ENCODE data around the gene MBTPS1.

Gene MBTPS1

DNA sequence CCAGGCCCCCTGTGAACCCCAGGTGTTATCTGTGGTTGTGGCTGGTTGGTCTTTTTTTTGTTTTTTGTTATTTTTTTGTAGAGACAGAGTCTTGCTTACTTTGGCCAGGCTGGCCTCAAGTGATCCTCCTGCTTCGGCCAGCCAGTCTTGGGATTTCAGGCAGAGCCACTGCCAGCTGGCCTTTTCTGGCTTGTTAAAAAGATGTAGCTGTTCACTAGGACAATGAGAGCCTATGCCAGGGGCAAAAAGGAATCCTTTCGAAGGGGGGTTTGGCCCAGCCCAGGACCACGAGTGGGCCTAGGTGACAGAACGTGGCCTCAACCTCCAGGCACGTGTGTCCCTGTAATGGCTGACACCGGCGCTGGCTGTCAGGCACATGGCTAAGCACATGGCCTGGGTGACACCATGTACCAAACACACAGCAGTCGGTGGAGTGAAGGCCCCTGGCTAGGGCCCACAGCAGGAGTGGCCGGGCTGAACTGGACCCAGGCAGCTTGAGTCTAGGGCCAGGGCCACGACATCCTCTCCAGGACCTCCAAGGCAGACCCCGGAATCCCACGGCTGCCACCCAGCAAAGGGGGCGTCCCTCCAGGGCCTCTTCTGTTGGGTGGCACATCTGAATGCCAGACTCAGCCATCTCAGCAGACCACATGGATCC is 67.2 kb downstream of the MBTPS1 start:
- no peak for DNase-seq

- DNase-seq = no peak
Observed at GRCh38 chr16:84048871-84049270, 67.9 kb downstream of the MBTPS1 start.

GRCh38 chr16:84048270-84048669 is 68.5 kb downstream of the MBTPS1 start:
- no peak for DNase-seq

DNA sequence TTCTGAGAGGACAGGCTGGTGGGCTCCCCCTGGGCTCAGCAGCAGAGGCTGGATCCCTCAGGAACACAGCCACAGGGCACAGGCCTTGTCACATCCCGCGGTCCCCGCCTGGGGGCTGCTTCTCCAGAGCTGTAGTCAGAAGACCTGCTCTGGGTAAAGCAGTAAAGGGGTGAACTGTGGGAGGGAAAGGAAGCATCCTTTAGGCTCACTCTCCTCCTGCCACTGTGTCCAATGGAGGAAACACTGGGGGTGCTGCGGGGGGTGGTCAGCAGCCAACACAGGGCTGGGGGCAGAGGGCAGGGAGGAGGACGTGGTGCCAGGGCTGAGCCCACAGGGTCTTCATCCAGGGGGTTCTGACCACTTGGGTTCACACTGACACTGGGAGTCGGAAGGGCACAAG is 69.1 kb downstream of the MBTPS1 start:
- DNase-seq = no peak

- DNase-seq = no peak
Observed at GRCh38 chr16:84047206-84047605, 69.5 kb downstream of the MBTPS1 start.

- no peak for DNase-seq
Observed at GRCh38 chr16:84045818-84046470, 70.8 kb downstream of the MBTPS1 start.

DNA sequence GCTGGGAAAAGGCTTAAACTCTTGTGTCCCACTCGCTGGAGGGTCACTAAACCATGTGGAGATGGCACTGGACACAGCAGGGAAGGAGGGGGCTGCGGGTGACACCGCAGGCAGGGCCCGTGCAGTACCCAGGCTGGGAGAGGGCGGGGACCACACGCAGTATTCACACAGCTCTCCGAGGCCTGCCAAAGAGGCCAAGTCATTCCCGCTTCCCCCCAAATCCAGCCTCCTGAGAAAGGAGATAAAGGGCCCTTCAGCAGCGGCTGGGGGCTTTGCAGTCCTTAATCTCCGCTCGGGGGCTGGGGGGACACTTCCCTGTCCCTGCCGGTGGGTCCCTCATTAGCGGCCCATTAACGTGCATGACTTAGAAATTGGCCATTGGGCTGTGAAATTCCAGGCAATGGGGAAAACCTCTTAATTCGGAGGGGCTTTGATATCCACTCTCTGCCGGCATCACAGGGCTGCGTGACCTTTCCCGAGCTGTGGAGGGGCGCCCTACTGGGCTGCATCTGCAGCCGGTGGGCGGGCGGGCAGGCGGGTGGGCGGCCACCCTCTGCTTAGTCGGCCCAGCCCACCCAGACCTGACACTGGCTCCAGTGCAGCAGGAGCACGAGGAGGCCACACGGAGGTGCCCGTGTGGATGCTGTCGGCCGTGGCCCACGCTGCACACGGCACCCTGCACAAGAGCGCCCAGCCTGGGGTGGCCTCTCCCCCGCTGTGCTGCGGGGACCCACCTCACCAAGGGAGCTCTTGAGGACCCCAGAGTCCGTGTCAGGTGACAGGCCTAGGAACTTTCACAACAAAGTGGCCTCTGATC is 71.5 kb downstream of the MBTPS1 start:
- no peak for DNase-seq

GRCh38 chr16:84044118-84044488 is 72.6 kb downstream of the MBTPS1 start:
- no peak for DNase-seq

DNA sequence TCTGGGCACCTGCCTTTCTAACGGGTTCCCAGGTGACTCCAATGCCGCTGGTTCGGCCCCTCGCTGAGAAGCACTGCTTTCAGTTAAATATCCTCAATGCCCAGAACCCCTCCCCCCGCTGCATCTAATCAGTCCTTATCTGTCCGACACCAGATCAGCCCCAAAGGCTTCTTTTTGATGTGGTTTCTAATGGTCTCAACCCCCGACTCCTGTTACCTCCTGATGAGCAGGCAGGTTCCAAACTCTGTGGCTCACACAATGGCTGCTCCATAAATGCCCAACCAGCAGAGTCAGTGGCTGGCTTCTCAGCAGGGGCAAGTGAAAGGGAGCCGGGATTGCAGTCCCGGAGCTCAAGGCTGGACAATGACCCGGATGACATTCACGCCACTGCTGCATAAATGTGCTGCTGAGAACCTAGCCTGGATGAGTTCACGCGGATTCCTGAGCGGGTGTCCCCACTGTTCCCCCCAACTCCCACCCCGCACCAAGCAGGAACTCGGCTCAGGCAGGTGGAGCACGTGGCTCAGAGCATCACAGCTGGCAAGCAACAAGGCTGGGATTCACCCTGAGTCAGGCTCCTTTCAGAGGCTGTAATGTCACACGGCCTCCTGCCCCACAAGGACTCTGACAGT is 73.1 kb downstream of the MBTPS1 start:
- DNase-seq = no peak

DNA sequence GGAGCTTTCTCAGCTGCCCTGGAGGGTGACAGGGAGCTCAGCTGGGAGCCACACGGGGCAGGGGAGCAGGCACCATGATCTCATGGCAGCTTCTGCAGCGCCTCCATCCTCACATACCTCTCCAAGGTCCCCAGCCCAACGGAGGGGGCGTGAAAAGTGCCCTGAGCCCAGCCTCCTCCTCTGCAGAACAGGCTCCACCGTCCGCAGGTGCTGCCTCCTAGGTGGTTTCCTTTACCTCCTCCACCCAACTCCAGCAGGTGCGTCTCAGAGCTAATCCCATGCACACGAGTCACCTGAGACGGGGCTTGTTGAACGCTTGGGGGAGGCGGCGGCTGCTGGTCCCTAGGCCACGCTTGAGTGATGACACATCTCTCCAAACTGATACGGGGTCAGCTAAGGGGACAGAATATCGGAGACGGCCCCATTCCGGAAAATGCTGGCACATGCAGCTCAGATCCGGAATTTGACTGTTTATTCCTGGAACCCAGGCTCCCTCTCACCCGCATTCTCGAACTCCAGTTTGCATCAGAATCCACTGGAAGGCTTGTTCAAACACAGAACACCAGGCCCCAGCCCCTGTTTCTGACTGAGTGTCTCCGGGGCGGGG is 73.8 kb downstream of the MBTPS1 start:
- DNase-seq = no peak

DNA sequence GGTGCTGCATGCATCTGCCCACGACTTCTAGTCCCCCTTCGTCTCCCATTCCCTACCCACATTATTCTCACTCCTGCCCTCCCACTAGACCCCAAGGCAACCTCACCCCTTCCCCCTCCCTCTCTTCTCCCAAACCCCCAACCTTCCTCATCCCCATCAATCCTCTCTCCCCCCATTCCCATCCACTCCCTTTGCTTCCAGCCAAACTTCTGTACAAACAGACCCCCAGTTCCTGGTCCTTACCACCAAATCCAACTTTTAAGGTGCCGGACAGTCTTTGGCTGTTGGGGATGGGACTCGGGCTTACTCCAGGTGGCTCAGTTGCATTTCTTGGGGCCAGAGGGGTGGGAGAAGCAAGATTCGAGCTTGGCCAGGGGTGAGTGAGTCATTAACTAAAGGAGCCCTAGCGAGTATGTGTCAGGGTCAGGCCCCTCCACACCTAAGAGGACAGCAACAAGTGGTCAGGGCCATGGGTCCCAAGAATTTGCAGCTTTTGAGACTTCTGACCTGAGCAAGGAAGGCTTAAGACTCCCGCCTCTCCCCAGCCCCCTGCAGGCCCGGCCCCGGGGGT is 74.3 kb downstream of the MBTPS1 start, which contains the start of gene SLC38A8:
Gene SLC38A8 (minus strand): TSS at position 488 of the 571 bp plus-strand sequence. CDS start 638 bp downstream, outside the sequence.
- DNase-seq = no peak

DNA sequence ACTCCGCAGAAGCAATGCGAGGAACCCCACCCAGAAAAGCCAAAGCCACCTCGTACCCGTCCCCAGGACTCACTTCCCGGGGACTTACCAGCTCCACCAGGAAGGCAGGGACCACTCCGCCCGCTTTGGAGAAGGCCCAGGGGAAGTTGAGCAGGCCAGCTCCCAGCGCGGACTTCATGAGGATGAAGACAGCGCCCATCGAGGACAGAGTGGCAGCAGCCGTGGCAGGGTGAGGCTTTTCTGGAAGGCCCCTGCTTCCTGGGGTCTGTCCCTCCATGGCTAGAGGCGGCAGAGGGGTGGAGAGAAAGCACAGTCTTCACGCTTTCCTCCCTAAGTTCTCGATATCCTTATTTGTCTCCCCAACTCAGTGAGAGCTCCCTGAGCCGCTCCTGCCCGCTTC is 74.9 kb downstream of the MBTPS1 start:
- DNase-seq = no peak

DNA sequence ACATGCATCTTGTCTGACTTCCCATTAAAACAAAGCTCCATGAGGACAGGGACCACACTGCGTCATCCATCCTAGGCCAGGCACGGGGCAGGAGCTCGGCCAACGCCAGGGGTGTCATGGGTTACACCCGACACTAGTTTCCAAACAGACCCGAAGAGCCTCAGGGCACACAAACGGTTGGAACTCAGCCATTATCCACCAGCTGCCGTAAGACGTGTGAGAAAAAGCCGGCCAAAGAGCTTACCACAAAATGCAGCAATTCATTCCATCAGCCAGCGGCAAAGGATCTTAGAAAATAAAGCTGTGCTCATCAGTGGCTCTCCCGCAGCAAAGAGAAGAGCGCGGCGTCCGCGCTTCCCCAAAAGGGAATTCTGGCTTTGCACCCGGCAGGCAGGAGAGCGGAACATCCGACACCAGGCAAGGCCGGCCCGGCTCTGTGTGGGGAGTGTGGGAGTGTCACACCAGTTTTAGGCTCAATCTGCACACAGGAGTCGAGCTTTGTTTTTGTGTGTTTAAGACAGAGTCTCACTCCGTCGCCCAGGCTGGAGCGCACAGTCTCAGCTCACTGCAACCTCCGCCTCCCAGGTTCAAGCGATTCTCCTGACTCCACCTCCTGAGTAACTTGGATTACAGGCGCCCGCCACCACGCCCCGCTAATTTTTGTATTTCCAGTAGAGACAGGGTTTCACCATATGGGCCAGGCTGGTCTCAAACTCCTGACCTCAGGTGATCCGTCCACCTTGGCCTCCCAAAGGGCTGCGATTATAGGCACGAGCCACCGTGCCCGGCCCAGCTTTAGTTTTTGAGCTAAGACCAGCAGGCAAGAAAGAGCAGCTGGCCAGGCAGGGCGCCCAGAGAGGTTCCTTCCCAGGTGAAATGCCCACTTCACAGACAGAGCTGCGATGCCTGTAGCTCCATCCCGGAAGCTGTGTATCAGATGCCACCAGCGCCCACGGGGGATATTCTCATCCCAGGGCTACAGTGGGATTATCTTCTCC is 75.6 kb downstream of the MBTPS1 start:
- no peak for DNase-seq

DNA sequence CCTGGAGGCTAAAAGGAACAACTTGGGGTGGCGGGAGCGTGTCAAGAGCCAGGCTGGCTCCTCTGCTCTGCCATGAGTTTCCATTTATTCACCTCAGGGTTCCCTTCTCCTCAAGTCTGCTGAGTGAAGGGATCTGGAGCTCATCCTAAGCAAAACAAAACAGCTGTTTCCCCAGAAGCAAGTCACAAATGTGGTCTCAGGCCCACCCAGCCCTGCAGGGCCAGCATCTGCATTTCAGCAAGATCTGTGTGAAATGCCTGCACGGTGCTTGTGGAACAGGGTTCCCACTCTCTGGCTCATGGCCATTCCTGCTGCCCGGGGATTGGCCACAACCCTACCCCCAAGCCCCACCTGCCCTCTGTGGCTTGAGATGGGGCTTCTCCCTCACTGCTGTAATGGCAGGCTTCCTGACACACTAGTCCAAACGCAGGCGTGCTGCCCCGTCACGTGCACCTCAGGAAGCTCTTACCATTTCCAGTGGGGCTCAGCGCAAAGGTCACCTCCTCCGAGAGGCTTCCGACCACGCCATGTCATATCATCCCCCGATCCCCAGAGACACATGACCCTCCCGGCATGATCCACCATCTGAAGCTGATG is 76.4 kb downstream of the MBTPS1 start:
- no peak for DNase-seq

GRCh38 chr16:84039696-84040095 is 77.0 kb downstream of the MBTPS1 start:
- DNase-seq = no peak

GRCh38 chr16:84038469-84038868 is 78.3 kb downstream of the MBTPS1 start:
- no peak for DNase-seq

DNA sequence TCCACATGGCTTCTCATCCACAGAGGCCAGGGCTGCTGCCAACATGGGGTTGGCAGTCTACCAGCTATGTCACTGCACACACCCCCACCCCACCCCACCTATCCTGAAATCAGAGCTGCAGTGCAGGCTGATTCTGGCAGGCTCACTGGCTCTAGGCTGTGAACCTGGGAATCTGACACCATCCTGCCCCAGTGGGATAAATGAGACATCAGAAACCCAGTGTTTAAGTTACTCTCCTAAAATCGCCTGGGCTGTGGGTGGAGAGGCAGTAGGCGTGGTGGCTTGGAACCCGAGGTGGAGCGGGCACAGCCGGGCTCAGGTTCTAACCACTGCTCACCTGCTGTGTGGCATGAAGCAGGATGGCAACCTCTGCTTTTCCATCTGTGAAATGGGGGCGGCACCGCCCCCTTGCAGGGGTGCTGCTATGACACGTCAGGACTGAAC is 79.7 kb downstream of the MBTPS1 start:
- no peak for DNase-seq

- DNase-seq = no peak
Observed at GRCh38 chr16:84036131-84036530, 80.6 kb downstream of the MBTPS1 start.

DNA sequence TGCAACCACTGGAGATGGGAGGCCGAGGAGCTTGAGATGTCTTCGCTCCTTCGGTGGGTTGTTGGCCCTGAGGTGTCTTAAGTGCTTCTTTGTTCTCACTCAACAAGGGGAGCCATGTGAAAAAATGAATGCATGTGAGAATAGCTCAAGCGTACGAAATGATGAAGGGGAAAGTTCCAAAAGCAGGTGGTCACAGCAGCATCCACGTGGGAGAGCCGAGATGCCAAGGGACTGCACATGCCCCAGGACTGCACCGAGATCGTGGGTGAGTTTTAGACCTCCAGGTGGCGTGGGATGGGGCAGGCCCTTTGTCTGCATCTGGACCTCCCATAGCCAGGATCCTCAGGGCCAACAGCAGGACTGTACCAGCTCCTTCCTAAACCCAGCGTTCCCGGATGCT is 82.2 kb downstream of the MBTPS1 start:
- DNase-seq = no peak

DNA sequence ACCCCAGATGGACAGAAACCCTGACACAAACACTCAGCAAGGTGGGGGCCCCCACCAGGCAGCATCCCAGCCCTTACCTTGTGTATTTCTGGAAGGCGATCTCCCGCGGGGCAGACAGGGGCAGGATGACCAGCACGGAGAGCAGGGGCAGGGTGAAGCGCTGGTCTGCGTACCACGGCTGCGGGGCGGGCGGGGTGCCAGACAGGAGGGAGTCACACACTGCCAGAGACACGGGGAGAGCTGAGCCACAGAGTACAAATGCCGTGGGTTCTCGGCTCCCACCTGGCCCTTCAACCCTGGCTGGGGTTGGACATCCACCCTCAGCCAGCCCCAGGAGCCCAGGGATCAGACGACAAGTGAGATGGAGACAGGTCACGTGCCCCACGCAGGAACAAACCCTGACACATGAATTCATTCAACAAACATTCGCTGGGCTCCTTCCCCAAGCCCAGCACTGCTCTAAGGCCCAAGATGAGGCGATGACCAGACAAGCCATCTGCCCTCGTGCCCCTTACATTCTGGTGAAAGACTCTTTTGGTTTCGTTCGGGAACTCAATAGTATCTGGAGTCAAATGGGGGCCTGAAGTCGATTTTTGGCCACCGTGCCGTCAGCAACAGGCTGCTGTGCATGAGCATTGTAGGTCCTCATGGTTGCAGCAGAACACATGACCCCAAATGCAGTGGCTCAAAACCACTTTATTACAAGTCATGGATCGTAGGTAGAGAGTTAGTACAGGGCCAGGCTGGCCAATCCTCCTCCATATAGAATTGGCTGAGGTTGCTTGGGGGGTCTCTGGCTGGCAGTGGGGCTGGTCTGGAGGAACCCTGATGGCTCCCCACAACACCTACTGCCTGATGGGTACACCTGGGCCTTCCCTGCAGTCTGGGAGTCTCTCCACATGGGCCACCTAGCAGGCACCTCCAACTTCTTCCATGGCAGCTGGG is 83.2 kb downstream of the MBTPS1 start:
- DNase-seq = no peak

Measured in CD4-positive, alpha-beta T cell treated with Interferon alpha-2 for 1 hour (primary cell).